Adrenal gland (tissue), 5 donors: ENCODE data around the gene FAM185A.
"Not testable (repeated sequence)": the region's sequence is repeated elsewhere in the genome, so short reads cannot be mapped to it uniquely, and the experiment has no call there.

Experiments used
- CTCF ChIP-seq, 6 experiments: fragments of 450-650 bp in 4 of 6; fragments of 200-600 bp in 2 of 6; sonication (generic) in 1 of 6; IDR thresholded peaks; 1 replicate in 5 of 6; 2 replicates in 1 of 6; pipeline versions ENCODE4 v1.5.1 to v1.8.0; 2016 to 2021; ENCODE audit warnings: antibody characterized with exemption in 6 of 6, mild to moderate bottlenecking in 2 of 6, moderate library complexity in 1 of 6
- POLR2A ChIP-seq, 2 donors: fragments of 450-650 bp; IDR thresholded peaks; one replicate each; pipeline ENCODE4 v1.6.1; 2017; ENCODE audit warnings: antibody characterized with exemption in 2 of 2, mild to moderate bottlenecking in 2 of 2, moderate library complexity in 1 of 2
- donor health status: DM: no; HTN: no; CAD: no.

GRCh38 chr7:102794567-102794966 is 45.8 kb downstream of the FAM185A start:
- not testable (repeated sequence) for TF ChIP-seq CTCF, POLR2A (IDR thresholded peaks at IDR 0.05)
